HCT116 (cell line): ENCODE data around the gene COBL. TPM values are rescaled to one million over a fixed set of nuclear protein-coding genes. Genes with fewer than 3 reads are reported as not detected.

Source experiments
- ATAC-seq: fragments of 200-7000 bp; cut with Tn5 transposase; 2 replicates; pipeline ENCODE4 v1.9.1; 2020; ENCODE audit warnings: mild to moderate bottlenecking, moderate library complexity
- BruUV-seq: library from RNA; stranded (reverse); fragments of 400-500 nt; replicated peaks from 2 replicates; lab custom pipeline; 2021; lab: Mats Ljungman, UMichigan
- CTCF ChIA-PET: fragments of 300-600 bp; sonication (Branson Sonifier 250); formaldehyde crosslinking; loops from one replicate; lab custom pipeline; 2021; ENCODE audit warnings: antibody characterized with exemption; lab: Charles Lee
- POLR2A ChIA-PET: fragments of 300-600, 350-600 bp; sonication (Branson Sonifier 250); formaldehyde crosslinking; loops from one replicate; lab custom pipeline; 2021; ENCODE audit warnings: antibody characterized with exemption; lab: Charles Lee
- RAD21 ChIA-PET, 2 experiments: fragments of 300-600 bp; sonication (Branson Sonifier 250); formaldehyde crosslinking; loops; one replicate each; lab custom pipeline; 2023; ENCODE audit warnings: low total read pairs in 2 of 2; ENCODE audit not compliant: uncharacterized antibody in 2 of 2, unreplicated experiment in 2 of 2, low non-redundant PET in 1 of 2; lab: Charles Lee
- DNase-seq: peaks from one replicate; pipeline ENCODE4 v3.0.0-alpha.2; 2010; ENCODE audit warnings: low read depth, low spot score
- H2AFZ ChIP-seq: fragments of 200-600 bp; shearing (Covaris generic), sonication (generic); 2 replicates; pipeline ENCODE4 v1.6.1; 2017; ENCODE audit warnings: low read depth, mixed run types, mixed read lengths, antibody characterized with exemption, low read length; ENCODE audit not compliant: poor library complexity, severe bottlenecking
- H3K27ac ChIP-seq: 2 replicates; pipeline ENCODE4 v1.5.1; 2012; ENCODE audit warnings: low read depth, low read length
- H3K27me3 ChIP-seq: fragments of 200-600 bp; sonication (generic); 2 replicates; pipeline ENCODE4 v1.6.1; 2016; ENCODE audit warnings: mixed run types, low read length, mixed read lengths; ENCODE audit not compliant: insufficient read depth
- H3K36me3 ChIP-seq, 2 experiments: fragments of 200-500 bp in 1 of 2; fragments of 200-600 bp in 1 of 2; sonication (Bioruptor generic) in 1 of 2; sonication (generic) in 1 of 2; 2 replicates each; pipeline versions ENCODE4 v1.5.1 to v1.6.1; 2014 to 2016; ENCODE audit warnings: low read length in 2 of 2, inconsistent platforms in 1 of 2, mixed read lengths in 1 of 2, mixed run types in 1 of 2; ENCODE audit not compliant: insufficient read depth in 2 of 2, control insufficient read depth in 1 of 2
- H3K4me1 ChIP-seq, 2 experiments: fragments of 200-600 bp in 1 of 2; sonication (generic) in 1 of 2; 2 replicates each; pipeline versions ENCODE4 v1.5.1 to v1.6.1; 2012 to 2017; ENCODE audit warnings: low read length in 2 of 2, inconsistent platforms in 1 of 2, mild to moderate bottlenecking in 1 of 2, mixed read lengths in 1 of 2, mixed run types in 1 of 2, moderate library complexity in 1 of 2; ENCODE audit not compliant: insufficient read depth in 2 of 2, control insufficient read depth in 1 of 2
- H3K4me2 ChIP-seq: fragments of 200-600 bp; sonication (generic); 2 replicates; pipeline ENCODE4 v1.6.1; 2017; ENCODE audit warnings: mixed run types, low read length, mixed read lengths
- H3K4me3 ChIP-seq, 2 experiments: fragments of 200-600 bp in 1 of 2; sonication (generic) in 1 of 2; replicated peaks in 1 of 2; 2 replicates each; pipeline ENCODE4 v1.5.1; 2011 to 2016; ENCODE audit warnings: low read length in 2 of 2, control low read depth in 1 of 2, low read depth in 1 of 2, mild to moderate bottlenecking in 1 of 2, mixed read lengths in 1 of 2, mixed run types in 1 of 2
- H3K79me2 ChIP-seq: fragments of 200-600 bp; sonication (generic); 2 replicates; pipeline ENCODE4 v1.6.1; 2017; ENCODE audit warnings: mild to moderate bottlenecking, mixed run types, low read length, moderate library complexity, mixed read lengths; ENCODE audit not compliant: insufficient read depth
- H3K9ac ChIP-seq: fragments of 200-600 bp; sonication (generic); 2 replicates; pipeline ENCODE4 v1.6.1; 2016; ENCODE audit warnings: low read length, mixed read lengths
- H3K9me2 ChIP-seq: fragments of 200-600 bp; sonication (generic), shearing (Covaris generic); 2 replicates; pipeline ENCODE4 v1.6.1; 2017; ENCODE audit warnings: mixed run types, mild to moderate bottlenecking, moderate library complexity; ENCODE audit not compliant: insufficient read depth
- H3K9me3 ChIP-seq, 2 experiments: fragments of 200-500 bp in 1 of 2; fragments of 200-600 bp in 1 of 2; sonication (Bioruptor generic) in 1 of 2; sonication (generic) in 1 of 2; 2 replicates each; pipeline ENCODE4 v1.6.1; 2014 to 2017; ENCODE audit warnings: low read length in 2 of 2, mixed read lengths in 2 of 2, inconsistent platforms in 1 of 2, low read depth in 1 of 2, mild to moderate bottlenecking in 1 of 2, mixed run types in 1 of 2, moderate library complexity in 1 of 2; ENCODE audit not compliant: control insufficient read depth in 1 of 2, insufficient read depth in 1 of 2
- H4K20me1 ChIP-seq: fragments of 200-600 bp; sonication (generic), shearing (Covaris generic); 2 replicates; pipeline ENCODE4 v1.6.1; 2017; ENCODE audit warnings: mixed run types, mild to moderate bottlenecking, moderate library complexity; ENCODE audit not compliant: insufficient read depth
- CBX3 ChIP-seq: IDR thresholded peaks from 2 replicates; pipeline ENCODE4 v1.6.1; 2012; ENCODE audit warnings: low read depth
- CEBPB ChIP-seq: IDR thresholded peaks from 2 replicates; pipeline ENCODE4 v1.6.1; 2012; ENCODE audit warnings: low read depth
- ELF1 ChIP-seq: IDR thresholded peaks from 2 replicates; pipeline ENCODE4 v1.6.1; 2012; ENCODE audit warnings: low read depth, borderline replicate concordance
- EZH2 ChIP-seq: fragments of 200-600 bp; sonication (generic); IDR thresholded peaks from 2 replicates; pipeline ENCODE4 v1.6.1; 2017; ENCODE audit warnings: antibody characterized with exemption, mixed run types
- EZH2phosphoT487 ChIP-seq: fragments of 200-600 bp; IDR thresholded peaks from 2 replicates; pipeline ENCODE4 v1.6.1; 2018; ENCODE audit warnings: antibody characterized with exemption, borderline replicate concordance
- FOSL1 ChIP-seq: IDR thresholded peaks from 2 replicates; pipeline ENCODE4 v1.6.1; 2012; ENCODE audit warnings: low read depth
- POLR2A ChIP-seq: IDR thresholded peaks from 2 replicates; pipeline ENCODE4 v1.7.0; 2011; ENCODE audit warnings: borderline replicate concordance; ENCODE audit not compliant: insufficient read depth, insufficient read length; ENCODE audit errors: extremely low read depth
- SIN3A ChIP-seq: IDR thresholded peaks from 2 replicates; pipeline ENCODE4 v1.6.1; 2012; ENCODE audit warnings: low read depth
- SP1 ChIP-seq: IDR thresholded peaks from 2 replicates; pipeline ENCODE4 v1.6.1; 2012; ENCODE audit warnings: low read depth
- TCF7L2 ChIP-seq: IDR thresholded peaks from 2 replicates; pipeline ENCODE4 v1.7.0; 2011; ENCODE audit warnings: borderline replicate concordance, inconsistent platforms; ENCODE audit not compliant: insufficient read depth, insufficient read length; ENCODE audit errors: extremely low read depth
- YY1 ChIP-seq: IDR thresholded peaks from 2 replicates; pipeline ENCODE4 v1.6.1; 2011; ENCODE audit warnings: low read length, low read depth, moderate library complexity, mild to moderate bottlenecking; ENCODE audit not compliant: insufficient replicate concordance; ENCODE audit errors: extremely low read depth
- ZNF274 ChIP-seq: fragments of 200-500 bp; sonication (Bioruptor generic); IDR thresholded peaks from 2 replicates; pipeline ENCODE4 v1.6.1; 2014; ENCODE audit warnings: mild to moderate bottlenecking, low read depth, low read length, inconsistent platforms
- intact Hi-C: fragments of 100-400 bp; cut with micrococcal nuclease; formaldehyde crosslinking; loops from 2 replicates; pipeline ENCODE4 v1.10.0; 2022
- total RNA-seq: library from RNA; stranded (reverse); gene quantifications from one replicate; pipeline ENCODE4 v1.2.1, GENCODE V29; 2021; ENCODE audit not compliant: unreplicated experiment
- TF ChIP-seq, protein P1 (sequence below): IDR thresholded peaks from 2 replicates; pipeline ENCODE4 v1.6.1; 2011; ENCODE audit warnings: mild to moderate bottlenecking, low read length, moderate library complexity; ENCODE audit not compliant: insufficient replicate concordance; ENCODE audit errors: extremely low read depth
- TF ChIP-seq, protein P2 (sequence below): IDR thresholded peaks from 2 replicates; pipeline ENCODE4 v1.6.1; 2012
- TF ChIP-seq, protein P3 (sequence below): IDR thresholded peaks from 2 replicates; pipeline ENCODE4 v1.6.1; 2012

Gene COBL
- total RNA-seq, 1 experiment from 2014 or later = 19.3 TPM

DNA sequence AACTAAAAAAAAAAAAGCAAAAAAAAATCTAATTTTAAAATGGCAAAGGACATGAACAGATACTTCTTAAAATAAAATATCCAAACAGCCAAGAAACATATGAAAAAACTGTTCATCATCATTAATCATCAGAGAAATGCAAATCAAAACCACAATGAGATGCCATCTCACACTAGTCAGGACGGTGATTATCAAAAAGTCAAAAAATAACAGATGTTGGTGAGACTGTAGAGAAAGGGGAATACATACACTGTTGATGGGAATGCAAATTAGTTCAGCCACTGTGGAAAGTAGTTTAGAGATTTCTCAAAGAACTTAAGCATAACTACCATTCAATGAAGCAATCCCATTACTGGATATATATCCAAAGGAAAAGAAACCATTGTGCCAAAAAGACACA, 30.2 kb downstream of the COBL start:
- H4K20me1 ChIP-seq = no peaks in the 10 kb centered on the region
- H3K79me2 ChIP-seq = peaks cover 5% of the 10 kb centered on the region; the same call in 1 of the 2 replicates
- ATAC-seq (no peak), DNase-seq (no peak)
- no peak overlapping the region for H3K4me3 ChIP-seq
- POLR2A ChIA-PET = no interaction called here
- H3K4me1 ChIP-seq = peaks cover 12 to 36% of the 10 kb centered on the region in 2 experiments
- no peaks in the 10 kb centered on the region for H3K36me3 ChIP-seq
- H2AFZ ChIP-seq = no peak overlapping the region
- CTCF ChIA-PET = no interaction called here
- H3K9me3 ChIP-seq = no peaks in the 10 kb centered on the region
- no peak overlapping the region for H3K4me2 ChIP-seq
- no peaks in the 10 kb centered on the region for H3K27me3 ChIP-seq
- TF ChIP-seq, protein P1, sequence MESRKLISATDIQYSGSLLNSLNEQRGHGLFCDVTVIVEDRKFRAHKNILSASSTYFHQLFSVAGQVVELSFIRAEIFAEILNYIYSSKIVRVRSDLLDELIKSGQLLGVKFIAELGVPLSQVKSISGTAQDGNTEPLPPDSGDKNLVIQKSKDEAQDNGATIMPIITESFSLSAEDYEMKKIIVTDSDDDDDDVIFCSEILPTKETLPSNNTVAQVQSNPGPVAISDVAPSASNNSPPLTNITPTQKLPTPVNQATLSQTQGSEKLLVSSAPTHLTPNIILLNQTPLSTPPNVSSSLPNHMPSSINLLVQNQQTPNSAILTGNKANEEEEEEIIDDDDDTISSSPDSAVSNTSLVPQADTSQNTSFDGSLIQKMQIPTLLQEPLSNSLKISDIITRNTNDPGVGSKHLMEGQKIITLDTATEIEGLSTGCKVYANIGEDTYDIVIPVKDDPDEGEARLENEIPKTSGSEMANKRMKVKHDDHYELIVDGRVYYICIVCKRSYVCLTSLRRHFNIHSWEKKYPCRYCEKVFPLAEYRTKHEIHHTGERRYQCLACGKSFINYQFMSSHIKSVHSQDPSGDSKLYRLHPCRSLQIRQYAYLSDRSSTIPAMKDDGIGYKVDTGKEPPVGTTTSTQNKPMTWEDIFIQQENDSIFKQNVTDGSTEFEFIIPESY = no peak
- TF ChIP-seq SP1 (no peak), YY1 (no peak), CBX3 (no peak), CEBPB (no peak), FOSL1 (no peak), ELF1 (no peak), SIN3A (no peak), EZH2 (no peak), TCF7L2 (no peak), POLR2A (no peak), EZH2phosphoT487 (no peak), ZNF274 (no peak)
- TF ChIP-seq, protein P2, sequence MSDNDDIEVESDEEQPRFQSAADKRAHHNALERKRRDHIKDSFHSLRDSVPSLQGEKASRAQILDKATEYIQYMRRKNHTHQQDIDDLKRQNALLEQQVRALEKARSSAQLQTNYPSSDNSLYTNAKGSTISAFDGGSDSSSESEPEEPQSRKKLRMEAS = no peak
- TF ChIP-seq, protein P3, sequence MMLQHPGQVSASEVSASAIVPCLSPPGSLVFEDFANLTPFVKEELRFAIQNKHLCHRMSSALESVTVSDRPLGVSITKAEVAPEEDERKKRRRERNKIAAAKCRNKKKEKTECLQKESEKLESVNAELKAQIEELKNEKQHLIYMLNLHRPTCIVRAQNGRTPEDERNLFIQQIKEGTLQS = no peak
- RAD21 ChIA-PET = no interaction called here
- intact Hi-C loops = no loop called here
- no TSS peak for BruUV-seq
- H3K9me2 ChIP-seq = no peaks in the 10 kb centered on the region
- H3K27ac ChIP-seq = no peak overlapping the region
- H3K9ac ChIP-seq = no peak overlapping the region
